ENCODE data around the gene TAF9B.

TAF9B gene

DNA sequence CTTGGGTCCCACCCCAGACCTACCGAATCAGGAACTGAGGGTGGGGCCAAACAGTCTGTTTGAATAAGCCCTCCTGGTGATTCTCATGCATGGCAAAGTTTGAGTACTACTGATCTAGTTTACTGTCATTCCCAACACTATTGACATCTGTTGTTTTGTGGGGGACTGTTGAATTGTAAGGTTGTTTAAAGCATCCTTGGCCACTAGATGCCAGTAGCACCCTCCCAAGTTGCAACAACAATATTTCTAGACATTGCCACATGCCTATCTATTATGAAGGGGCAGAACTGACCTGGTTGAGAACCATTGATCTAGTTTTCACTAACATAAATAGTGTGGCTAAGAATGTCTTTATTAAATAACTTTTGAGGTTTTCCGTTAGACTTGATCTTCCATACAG, 15.1 kb downstream of the TAF9B start:
- DNase-seq (ENCODE audit: low read depth), result no peak
- TF ChIP-seq CTCF (conservative IDR thresholded peaks at IDR 0.05; ENCODE audit: low read depth, low read length), result no peak
- no peak overlapping the region for H3K4me3 ChIP-seq (ENCODE audit: low read length)

GRCh38 chrX:78123190-78123589, 16.3 kb downstream of the TAF9B start:
- TF ChIP-seq CTCF (conservative IDR thresholded peaks at IDR 0.05; ENCODE audit: low read depth, low read length), result no peak
- no peak for DNase-seq (ENCODE audit: low read depth)
- H3K4me3 ChIP-seq (ENCODE audit: low read length), result no peak overlapping the region

DNA sequence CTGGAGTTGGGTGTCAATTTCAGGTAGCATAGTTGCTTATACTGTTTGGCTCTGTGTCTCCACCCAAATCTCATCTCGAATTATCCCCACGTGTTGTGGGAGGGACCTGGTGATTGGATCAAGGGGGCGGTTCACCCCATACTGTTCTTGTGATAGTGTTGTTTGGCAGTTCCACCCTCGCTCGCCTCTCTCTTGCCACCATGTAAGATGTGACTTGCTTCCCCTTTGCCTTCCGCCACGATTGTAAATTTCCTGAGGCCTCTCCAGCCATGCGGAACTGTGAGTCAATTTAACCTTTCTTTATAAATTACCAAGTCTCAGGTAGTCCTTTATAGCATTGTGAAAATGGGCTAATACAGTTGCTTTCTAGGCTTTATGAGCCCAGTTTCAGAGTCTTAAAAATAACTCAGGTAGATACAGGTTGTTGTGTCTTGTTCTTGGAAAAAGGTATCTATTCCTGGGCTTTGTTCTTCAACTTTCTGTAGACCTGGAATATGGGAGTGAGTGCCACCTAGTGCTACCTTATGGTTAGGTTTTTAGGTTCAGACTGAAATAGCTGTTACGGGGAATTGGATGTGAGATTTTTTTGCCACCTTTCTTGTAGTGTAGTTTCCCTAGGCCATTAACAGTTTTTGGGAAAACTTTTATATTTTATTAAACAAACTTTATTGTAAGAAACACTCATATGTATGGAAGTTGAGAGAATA, 19.8 kb downstream of the TAF9B start:
- DNase-seq (ENCODE audit: low read depth), result no peak

GRCh38 chrX:78118628-78119027, 20.8 kb downstream of the TAF9B start:
- no peak for TF ChIP-seq CTCF (conservative IDR thresholded peaks at IDR 0.05; ENCODE audit: low read depth, low read length)
- no peak for DNase-seq (ENCODE audit: low read depth)
- H3K4me3 ChIP-seq (ENCODE audit: low read length), result no peak overlapping the region

More for the DNA sequence above, 19.8 kb downstream of the TAF9B start:
- no peak overlapping the region for H3K4me3 ChIP-seq (ENCODE audit: low read length)
- peak; percentile 37 for TF ChIP-seq CTCF (conservative IDR thresholded peaks at IDR 0.05; ENCODE audit: low read depth, low read length)

DNA sequence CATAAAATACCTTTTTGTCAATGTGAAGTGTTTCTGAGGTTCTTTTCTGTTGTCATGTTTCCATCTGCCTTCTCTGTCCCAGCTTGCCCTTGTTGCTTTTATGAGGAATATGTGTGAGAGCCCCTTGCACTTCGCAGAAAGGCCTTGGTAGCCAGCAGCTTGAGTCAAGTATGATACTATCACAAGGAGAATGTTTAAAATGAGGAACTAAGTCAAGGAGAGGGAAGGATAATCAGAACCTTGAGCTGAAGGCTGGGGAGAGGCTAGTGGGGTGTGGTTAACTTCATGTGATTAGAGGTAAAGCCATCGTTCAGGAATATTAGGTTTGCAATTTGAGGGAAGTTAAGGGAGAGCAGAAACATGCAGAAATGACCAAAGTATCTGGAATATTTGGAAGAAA, 22.7 kb downstream of the TAF9B start:
- no peak for DNase-seq (ENCODE audit: low read depth)
- H3K4me3 ChIP-seq (ENCODE audit: low read length), result no peak overlapping the region
- TF ChIP-seq CTCF (conservative IDR thresholded peaks at IDR 0.05; ENCODE audit: low read depth, low read length), result no peak

- no peak overlapping the region for H3K4me3 ChIP-seq (ENCODE audit: low read length)
- no peak for TF ChIP-seq CTCF (conservative IDR thresholded peaks at IDR 0.05; ENCODE audit: low read depth, low read length)
These were observed 23.1 kb downstream of the TAF9B start for GRCh38 chrX:78116365-78116764.

GRCh38 chrX:78111140-78111931, 28.1 kb downstream of the TAF9B start:
- TF ChIP-seq CTCF (conservative IDR thresholded peaks at IDR 0.05; ENCODE audit: low read depth, low read length), result no peak
- H3K4me3 ChIP-seq (ENCODE audit: low read length), result no peak overlapping the region
- no peak for DNase-seq (ENCODE audit: low read depth)

More at GRCh38 chrX:78116365-78116764, 23.1 kb downstream of the TAF9B start:
- no peak for DNase-seq (ENCODE audit: low read depth)

Data from retinal pigment epithelial cell (primary cell).